GM19099 (cell line): ENCODE data around the gene CUL1.

ENCODE experiments used
- POLR2A ChIP-seq: IDR thresholded peaks from 3 replicates; pipeline ENCODE4 v1.6.1; 2011; ENCODE audit warnings: low read depth; ENCODE audit not compliant: insufficient read length; ENCODE audit errors: extremely low read depth

CUL1 gene

DNA sequence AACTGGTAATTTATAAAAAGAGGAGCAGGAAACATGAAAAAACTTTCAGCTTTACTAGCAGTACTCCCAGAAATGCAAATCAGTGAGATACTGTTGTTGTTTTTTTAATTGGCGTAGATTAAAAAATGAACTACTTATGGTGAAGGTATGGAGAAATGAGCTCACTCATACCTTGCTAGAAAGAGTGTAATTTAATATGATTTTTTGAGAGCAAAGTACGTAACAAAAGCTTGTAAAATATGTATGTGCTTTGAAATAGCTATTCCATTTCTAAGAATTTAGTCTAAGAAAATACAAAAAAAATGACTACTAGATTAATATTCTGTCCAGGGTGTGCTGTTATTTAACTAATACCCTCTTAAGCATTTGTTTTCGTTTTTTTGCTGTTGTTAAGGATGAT, 5.5 kb downstream of the CUL1 start:
- no peak for TF ChIP-seq POLR2A

DNA sequence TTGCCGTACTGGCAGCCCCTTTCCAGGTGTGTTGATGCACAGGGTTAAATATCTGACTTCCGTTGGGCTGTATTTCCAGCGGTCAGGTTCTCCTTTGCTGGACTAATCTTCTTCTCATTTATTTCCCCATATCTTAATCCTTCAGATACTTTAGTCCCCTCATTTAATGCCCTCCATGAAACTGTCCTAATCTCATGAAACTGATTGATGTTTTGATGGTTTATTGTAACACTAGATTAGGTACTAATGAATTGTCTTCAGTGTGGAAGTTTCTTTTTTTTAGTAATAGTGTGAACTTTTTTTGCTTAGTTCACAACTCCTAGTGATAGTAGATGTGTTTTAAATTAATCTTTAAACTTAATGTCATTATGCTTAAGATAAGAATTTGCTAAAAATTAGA, 6.3 kb downstream of the CUL1 start:
- no peak for TF ChIP-seq POLR2A

DNA sequence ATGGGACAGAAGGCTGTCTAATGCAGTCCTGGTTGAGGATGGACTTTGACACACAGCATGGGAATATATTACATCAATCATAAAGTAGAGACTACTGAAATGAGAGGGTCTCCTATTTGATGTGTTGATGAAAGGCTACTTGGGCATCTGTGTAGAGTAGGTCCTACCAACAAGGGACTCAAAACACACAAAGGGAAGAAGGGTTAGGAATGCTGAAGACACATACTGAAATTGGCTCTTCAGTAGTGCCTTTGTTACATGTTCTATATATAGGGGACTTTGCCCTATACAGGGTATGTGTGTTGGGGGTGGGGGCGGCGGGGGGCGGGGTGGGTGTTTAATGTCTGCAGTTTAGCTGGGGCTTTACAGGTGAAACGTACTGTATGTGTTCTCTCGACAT, 7.7 kb downstream of the CUL1 start:
- TF ChIP-seq POLR2A, result no peak

DNA sequence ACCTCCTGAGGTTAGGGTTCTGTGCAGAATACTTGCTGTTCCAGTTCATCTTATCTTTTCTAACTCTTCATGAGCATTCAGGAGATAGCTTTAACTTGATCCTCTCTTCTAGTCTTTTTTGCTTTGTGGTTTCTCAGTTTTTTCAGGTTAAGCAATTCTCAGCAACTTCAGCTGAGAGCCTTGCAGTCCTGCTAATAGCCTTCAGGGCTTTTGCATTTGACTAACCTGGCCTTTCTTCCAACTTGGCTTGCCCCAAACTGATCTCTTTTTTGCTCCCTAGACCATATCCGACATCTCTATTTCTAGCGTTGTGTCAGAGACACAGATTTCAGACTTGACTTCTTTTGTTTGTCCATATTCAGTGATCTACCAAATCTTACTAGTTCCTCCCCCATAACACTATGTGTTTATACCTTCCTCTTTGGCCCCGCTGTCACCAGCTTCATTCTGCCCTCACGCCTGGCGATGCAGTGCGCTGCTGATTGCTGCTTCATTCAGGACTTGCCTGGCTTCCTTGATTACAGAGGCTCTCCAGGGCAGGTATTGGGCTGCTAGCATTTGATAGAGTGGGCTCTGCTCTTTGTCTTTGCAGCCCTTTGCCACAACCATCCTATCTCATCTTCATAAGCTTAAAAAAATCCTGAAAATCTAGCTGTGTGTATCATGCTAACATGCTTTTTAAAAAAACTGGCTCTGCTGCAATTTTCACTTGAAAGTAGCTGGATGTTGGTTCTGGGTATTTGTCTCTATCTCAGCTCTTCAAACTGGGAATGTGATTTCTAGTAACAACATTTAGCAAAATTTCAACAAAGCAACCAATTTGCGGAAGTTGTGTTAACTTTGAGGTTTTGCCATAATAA, 9.6 kb downstream of the CUL1 start:
- no peak for TF ChIP-seq POLR2A

DNA sequence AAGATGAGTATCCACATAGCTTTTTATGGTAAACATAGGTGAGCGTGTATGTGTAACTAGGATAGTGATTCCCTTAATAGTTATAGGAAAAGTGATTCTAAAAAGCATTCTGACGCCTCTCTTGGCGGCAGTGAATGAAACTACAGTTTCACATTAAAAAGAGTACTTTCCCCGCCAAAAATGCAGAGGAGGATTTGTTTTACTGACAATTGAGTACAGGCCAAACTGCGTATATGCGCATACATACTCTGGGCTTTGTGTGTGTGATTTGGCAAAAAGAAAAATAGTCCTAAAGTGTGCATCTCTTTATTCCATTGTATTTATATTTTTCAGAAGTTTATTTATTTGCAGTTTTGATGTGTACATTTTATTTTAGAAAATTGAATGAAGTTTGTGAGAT, 10.3 kb downstream of the CUL1 start:
- TF ChIP-seq POLR2A, result no peak

DNA sequence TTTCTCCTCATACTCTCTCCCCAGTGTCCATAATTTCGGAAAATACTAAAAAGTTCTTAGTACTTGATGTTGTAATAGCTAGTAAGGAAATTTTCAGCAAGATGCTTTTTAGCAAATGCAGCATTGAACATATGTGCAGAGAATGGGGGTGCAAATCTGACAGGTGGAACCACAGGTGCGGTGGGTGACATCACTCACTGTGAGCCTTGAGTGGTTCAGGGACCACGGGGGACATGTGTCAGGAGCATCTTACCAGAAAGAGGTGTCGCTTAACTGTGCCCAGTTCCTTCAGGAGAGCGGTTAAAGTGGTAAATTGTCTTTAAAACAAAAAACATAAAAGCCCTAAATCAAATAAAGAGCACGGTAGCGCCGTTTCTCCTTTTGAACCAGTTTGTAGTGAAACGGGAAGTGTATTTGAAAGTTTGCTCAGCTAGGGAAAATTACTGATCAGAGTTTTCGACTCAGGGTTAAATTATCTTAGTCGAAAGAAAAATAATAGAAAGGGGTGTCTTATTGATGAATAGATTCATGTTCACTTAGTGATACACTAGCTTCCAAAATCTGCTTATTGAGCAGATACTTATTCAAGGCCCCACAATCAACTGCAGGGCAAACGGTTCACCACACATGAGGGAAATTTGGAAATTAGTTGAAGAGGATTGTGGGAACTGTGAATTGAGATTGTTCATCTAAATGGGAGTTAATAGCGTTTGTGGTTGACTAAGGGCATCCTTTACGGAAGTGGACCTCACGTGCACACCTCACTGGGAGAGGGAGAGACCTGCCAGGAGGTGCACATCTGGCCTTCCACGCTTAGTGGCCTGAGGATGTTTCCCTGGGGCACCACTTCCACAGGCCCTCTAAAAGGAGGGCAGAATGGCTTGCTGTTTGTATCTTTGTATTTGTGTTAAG, 12.7 kb downstream of the CUL1 start:
- TF ChIP-seq POLR2A, result no peak

DNA sequence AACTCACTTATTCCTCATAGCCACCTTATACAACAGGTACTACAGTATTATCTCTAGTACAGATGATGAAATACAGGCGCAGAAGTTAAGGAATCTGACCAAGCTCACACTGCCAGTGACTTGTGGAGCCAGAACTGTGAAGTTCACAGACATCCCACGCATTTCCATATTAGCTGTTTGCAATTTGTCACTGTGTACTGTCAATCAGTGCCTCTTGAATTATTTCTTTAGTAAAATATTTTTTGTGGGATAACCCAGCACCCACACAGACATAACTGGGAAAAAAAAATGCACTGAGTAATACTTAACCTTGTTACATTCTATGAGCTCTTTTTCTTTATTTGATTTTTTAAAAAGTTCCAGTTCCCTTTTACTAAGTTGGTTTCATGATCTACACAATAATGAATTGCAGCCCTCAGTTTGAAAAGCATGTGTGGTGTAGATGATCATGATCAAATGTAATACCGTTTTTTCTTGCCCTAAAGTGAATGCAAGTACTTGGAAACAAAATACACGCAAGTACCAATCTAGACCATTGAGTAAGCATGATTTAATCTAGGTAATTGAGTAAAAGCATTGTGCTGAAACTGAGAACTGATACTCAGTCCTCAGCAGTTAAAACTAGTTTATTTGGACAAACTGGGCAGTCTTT, 14.1 kb downstream of the CUL1 start:
- no peak for TF ChIP-seq POLR2A

DNA sequence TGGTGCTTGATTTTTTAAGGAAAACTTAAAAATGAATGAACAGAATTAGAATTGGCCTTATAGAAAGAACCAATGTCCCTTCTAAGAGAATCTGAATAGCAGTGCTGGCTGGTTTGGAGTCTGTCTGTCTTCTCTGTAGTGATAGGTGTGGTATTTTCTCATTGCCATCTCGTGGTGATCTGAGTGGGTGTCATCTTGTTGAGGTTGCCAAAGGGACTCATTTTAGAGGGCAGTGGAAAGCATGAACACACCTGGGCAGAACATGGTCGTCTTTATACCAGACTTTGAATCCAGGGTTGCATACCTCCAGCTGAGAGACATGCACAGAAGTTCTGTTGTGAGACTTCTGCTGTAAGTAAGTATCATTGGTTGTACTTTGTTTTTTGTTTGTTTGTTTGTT, 15.8 kb downstream of the CUL1 start:
- no peak for TF ChIP-seq POLR2A

DNA sequence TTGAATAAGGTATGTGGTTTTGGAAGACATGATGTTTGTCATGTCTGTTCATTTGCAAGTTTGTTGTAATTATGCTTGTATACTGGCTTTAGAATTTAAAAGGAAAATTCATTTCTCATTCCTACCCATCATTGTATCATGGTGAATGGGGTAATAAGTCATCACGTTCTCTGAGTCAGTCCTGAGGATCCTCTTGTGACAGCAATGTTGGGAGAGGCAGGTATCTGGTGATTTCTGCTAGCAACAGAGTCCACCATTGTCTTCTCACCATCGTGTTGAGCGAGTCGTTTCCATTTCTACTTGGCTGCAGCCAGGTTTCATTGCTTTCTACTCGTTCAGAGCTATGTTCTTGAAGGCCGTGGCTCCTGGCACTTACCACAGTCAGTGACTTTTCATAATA, 16.3 kb downstream of the CUL1 start:
- no peak for TF ChIP-seq POLR2A

DNA sequence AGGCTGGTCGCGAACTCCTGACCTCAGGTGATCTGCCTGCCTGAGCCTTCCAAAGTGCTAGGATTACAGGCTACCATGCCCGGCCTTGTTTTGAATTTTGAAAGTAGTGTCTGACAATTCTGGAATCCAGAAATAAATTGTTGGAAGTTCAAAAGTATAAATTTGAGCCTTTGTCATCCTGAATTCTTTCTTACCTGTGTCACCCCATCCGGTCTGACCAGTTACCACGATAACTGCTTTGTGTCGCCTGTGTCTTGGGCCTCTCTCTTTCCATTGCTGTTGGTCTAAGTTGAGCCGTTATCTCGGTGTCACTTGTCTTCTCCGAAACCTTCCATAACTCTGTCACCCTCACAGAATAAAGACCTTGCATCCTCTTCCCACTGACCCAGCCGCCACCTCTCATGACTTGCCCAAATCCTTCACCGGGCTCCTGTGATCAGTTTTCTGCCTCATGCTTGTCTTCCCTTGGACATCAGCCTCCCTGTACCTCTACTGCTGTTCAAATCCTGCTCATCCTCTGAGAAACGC, 18.6 kb downstream of the CUL1 start:
- no peak for TF ChIP-seq POLR2A

DNA sequence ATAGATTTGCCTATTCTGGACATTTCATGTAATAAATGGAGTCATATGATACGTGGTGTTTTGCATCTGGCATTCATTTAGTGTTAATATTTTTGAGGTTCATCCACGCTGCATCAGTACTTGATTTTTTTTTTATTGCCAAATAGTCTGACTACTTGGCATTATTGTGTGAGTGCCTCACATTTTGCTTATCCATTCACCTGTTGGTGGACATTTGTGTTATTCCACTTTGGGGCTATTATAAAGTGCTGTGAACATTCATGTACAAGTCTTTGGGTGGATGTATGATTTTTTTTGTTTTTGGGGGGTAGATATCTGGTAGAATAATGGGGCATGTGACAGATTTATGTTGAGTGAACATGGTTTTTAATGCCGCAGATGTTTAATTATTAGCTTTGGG, 19.7 kb downstream of the CUL1 start:
- TF ChIP-seq POLR2A, result no peak

DNA sequence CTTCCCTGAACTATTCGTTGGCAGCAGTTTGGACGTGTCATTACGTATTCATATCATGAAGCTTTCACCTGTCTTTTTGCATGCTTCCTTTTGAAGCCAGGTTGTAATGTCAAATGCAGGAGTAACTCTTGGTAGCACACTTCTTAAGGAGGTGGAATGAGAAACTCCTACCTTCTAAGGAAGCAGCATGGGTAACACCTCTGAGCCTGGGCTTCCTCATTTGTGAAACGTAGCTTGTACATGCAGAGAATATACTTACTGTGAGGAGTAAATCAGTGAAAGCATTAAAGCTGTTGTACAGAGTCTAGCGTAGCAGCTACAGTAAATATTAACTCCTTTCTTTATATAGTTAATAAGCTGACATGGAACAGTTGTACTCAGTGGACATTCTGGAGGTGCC, 21.1 kb downstream of the CUL1 start:
- TF ChIP-seq POLR2A, result no peak

DNA sequence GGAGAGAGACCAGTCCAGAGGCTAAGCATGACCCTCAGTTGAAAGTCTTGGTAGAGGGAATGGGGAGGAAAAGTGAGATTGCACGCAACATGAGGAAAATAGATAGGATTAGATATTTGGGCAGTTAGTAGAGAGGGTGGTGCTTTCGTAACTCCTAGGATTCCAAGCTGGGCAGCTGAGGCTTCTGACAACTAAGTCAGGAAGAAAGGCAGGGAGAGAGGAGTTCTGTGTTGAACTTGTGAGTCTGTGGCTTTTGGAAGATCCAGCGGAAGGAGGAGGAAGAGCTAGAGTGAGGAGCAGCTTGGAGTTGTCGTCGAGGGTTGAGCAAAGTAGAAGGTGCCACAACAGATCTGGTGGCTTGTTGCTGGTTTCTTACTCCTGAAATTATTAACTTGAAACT, 21.8 kb downstream of the CUL1 start:
- TF ChIP-seq POLR2A, result no peak

DNA sequence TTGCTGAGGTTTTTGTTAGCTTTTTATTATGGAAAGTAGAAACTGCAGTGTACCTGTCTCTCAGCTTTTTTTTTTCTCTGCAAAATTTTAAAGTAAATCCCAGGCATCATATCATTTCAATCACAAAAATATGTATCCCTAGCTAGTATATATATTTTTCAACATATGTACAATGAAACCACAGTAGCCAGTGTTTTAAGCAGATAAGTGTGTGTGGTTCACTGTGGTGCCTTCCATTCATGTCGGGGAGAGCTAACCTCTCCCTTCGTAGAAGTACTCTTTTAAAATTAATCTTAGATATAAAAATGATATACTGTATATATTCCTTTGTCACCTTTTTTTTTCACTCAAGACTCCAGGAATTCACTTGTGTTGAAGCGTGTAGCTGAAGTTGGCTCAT, 22.7 kb downstream of the CUL1 start:
- TF ChIP-seq POLR2A, result no peak
